ENCODE data around the gene CAMK1D.

DNA sequence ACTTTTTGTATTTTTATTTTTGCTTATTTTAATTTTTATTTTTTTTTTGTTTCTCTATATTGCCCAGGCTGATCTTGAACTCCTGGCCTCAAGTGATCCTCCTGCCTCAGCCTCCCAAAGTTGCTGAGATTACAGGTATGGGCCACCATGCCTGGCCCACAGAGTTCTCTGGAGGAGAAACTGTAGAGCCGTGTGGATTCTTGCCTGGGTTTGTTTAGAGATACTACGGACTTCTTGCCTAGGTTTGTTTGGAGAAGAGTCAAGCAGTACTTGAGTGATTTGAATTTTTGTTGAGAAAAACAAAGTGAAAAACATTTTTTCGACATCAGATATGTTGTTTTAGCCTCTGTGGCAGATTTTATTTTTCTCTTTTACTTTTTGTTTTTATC lies 99.0 kb downstream of the CAMK1D start:
- TF ChIP-seq, protein P1, sequence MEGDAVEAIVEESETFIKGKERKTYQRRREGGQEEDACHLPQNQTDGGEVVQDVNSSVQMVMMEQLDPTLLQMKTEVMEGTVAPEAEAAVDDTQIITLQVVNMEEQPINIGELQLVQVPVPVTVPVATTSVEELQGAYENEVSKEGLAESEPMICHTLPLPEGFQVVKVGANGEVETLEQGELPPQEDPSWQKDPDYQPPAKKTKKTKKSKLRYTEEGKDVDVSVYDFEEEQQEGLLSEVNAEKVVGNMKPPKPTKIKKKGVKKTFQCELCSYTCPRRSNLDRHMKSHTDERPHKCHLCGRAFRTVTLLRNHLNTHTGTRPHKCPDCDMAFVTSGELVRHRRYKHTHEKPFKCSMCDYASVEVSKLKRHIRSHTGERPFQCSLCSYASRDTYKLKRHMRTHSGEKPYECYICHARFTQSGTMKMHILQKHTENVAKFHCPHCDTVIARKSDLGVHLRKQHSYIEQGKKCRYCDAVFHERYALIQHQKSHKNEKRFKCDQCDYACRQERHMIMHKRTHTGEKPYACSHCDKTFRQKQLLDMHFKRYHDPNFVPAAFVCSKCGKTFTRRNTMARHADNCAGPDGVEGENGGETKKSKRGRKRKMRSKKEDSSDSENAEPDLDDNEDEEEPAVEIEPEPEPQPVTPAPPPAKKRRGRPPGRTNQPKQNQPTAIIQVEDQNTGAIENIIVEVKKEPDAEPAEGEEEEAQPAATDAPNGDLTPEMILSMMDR (IDR thresholded peaks at IDR 0.05; ENCODE audit: low read depth, low read length, poor library complexity, severe bottlenecking): no peak
- TF ChIP-seq EZH2phosphoT487 (IDR thresholded peaks at IDR 0.05; ENCODE audit: borderline replicate concordance, low read length): no peak

Measured in DOHH2 (cell line).